Superior temporal gyrus (tissue), 1 donor: Measurements from ENCODE around the gene NOXO1.

ENCODE experiments used
- DNase-seq: peaks from one replicate; pipeline ENCODE4 v3.0.0-alpha.2; 2016; ENCODE audit errors: extremely low spot score

NOXO1 gene, protein sequence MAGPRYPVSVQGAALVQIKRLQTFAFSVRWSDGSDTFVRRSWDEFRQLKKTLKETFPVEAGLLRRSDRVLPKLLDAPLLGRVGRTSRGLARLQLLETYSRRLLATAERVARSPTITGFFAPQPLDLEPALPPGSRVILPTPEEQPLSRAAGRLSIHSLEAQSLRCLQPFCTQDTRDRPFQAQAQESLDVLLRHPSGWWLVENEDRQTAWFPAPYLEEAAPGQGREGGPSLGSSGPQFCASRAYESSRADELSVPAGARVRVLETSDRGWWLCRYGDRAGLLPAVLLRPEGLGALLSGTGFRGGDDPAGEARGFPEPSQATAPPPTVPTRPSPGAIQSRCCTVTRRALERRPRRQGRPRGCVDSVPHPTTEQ

DNA sequence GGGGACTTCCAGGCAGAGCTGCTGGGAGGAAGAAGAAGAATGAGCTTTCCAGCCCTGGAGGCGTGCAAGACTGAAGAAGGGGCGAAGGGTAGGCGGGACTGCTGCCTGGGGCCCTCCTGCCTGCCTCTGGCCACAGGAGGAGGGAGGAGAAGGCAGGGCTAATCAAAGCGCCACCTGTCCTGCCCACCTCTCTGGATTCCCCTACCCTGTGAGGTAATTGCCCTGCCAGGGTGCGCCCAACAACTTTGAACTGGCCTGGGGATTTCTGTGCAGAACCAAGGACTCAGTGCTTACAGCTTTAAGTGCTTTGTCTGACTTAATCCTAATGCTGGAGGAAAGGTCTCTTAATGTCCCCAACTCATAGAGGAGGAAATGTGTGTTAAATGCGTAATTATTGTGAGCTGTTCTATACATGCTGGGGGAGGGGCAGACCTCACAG, at the start of gene NOXO1:
Gene NOXO1, minus strand, starts transcription at position 72 of the 439 bp plus-strand sequence. CDS start 290 bp downstream, outside the sequence.
- no peak for DNase-seq

DNA sequence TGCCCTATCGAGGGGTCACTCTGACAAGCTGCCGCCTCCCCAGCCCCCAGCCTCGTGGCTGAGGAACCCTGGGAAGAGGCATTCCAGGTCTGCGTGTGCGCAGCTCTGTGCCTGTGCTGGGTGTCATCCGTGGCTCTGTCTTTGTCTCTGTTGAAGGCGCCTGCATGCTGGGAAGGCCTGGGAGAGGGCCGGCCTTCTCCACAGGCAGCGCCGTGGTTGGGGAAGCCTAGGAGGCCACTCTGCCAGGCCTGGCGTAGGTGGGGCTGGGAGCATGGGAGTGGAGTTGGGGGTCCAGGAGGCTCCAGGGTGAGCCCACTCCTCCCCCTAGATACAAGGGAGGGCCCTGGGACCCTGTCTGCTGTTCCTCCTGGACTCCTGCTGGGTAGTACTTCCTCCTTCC, 48.8 kb upstream of the NOXO1 start:
- DNase-seq: no peak

- no peak for DNase-seq
These were observed 48.1 kb upstream of the NOXO1 start for GRCh38 chr16:2029350-2029749.

GRCh38 chr16:2028620-2029220, 47.5 kb upstream of the NOXO1 start:
- no peak for DNase-seq

DNA sequence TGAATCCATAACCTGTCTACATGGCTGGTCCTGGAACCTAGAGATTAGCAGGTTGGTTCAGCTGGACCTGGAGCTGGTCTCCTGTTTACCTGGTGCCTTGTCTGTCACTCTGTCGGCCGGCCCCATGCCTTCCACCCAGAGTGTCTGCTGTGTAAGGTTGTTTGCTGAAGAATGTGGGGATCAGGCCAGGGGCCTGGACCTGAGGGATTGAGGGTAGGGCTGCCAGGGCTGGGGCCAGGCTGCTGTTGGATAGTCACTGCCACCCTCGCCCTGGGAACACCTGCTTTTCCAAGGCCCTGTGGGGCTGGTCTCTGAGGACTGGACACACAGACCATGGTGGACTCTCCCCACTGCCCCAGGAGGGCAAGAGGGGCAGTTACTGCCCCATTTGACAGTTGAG, 46.9 kb upstream of the NOXO1 start:
- DNase-seq: no peak

- no peak for DNase-seq
These were observed 46.0 kb upstream of the NOXO1 start for GRCh38 chr16:2027024-2028010.

DNA sequence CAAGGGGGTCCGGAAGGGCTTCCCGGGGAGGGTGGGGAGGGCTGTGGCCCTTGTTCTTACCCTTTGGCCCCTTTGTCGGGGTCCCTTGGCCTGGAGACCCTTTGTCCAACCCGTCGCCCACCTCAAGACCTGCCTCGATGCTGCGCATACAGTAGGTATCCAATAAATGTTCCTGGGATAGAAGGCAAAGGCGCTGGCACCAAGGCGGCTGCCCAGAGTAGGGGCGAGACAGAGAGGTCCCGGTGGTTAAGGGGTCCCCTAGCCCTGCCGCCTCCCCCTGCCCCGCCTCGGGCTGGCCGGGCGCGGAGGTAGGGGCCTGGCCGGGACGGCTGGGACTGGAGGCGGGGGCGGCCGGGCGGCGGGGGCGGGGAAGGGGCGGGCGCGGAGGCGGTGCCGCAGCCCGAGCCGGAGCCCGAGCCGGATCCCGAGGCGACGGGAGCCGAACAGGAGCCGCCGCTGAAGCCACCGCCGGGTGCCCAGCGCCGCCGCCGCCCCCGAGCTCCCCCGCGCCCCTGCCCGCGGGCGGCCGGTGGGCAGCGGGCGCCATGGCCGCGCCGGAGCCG, 45.3 kb upstream of the NOXO1 start, which contains the start of gene NHERF2:
Gene NHERF2, plus strand, starts transcription at position 442 of the 563 bp plus-strand sequence. Its CDS starts 104 bp downstream, at position 546.
- no peak for DNase-seq

DNA sequence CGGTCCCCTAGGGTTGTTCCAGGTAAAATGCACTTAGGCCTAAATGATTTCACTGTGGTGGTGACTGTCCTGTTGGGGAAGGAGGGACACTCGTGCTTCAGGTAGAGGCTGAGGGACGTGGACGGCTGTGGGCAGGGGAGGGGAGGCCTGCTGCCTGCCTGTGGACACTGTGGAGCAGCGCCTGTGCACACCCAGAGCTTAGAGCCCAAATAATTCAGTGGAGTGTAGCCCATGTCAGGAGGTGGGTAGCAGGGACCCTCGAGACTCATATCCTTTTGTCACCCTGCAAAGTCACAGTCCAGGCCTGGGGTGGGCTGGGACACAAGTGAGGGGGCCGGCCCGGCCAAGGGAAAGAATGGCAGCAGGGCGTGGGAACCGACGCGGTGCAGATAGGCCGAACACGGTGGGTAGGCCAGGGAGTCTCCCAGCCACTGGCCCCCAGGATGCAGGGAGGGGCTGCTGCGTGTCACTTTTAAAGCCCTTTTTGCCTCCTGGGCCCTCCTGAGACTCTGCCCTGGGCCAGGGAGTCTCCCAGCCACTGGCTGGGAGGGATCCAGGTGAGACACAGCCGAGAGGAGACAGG, 44.7 kb upstream of the NOXO1 start:
- no peak for DNase-seq

DNA sequence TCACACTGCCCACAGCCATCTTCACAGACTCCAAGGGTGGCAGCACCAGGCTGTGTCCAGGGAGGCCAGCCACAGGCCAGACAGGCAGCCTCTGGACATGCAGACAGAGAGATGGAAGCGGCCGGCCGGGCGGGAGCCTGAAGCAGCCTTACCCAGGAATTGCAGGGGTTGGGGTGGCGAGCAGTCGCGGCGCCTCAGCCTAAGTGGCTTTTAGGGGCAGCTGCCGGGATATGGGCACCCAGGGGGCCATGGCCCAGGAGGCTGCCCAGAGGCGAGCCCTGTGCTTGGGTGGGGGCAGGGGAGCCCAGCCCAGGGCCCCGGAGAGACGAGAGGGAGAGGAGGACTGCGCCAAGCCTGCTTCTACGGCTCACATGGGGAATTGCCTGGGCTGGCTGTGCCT, 44.0 kb upstream of the NOXO1 start:
- no peak for DNase-seq

DNA sequence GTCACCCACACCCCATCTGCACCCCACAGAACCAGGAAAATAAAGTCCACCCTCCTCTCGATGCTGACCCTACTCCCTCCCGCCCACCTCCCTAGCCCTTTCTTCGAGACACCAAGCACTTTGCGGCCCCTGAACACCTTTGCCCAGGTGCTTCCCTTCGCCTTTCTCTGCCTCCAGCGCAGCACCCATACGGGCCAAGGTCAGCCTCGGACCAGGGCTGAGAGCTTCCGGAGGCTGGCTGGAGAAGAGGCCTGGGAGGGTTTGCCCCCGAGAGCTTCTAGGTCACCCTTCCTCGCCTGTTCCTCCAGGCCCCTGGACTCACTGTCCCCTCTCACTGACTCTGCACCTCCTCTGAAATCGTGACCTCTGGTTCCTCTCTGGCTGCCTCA, 42.8 kb upstream of the NOXO1 start:
- no peak for DNase-seq

- DNase-seq: peak; percentile 94
These were observed 42.1 kb upstream of the NOXO1 start for GRCh38 chr16:2023092-2024031.

DNA sequence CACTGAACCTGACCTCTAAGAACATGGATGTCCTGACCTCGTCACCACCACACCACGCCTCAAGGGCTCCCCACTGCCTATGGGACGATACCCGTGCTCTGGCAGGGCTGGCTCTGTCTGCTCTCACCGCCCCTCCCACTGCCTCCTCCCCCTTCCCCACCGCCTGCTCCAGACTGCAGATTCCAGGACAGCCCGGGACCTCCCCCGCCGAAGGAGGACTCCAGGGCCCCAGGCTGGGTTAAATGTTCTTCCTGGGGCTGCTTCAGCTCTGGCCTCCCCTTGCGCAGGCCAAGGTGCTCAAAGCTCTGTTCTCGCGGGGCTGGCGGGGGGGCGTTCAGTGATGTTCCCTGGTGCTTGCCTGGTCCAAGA, 41.4 kb upstream of the NOXO1 start:
- DNase-seq: no peak

DNA sequence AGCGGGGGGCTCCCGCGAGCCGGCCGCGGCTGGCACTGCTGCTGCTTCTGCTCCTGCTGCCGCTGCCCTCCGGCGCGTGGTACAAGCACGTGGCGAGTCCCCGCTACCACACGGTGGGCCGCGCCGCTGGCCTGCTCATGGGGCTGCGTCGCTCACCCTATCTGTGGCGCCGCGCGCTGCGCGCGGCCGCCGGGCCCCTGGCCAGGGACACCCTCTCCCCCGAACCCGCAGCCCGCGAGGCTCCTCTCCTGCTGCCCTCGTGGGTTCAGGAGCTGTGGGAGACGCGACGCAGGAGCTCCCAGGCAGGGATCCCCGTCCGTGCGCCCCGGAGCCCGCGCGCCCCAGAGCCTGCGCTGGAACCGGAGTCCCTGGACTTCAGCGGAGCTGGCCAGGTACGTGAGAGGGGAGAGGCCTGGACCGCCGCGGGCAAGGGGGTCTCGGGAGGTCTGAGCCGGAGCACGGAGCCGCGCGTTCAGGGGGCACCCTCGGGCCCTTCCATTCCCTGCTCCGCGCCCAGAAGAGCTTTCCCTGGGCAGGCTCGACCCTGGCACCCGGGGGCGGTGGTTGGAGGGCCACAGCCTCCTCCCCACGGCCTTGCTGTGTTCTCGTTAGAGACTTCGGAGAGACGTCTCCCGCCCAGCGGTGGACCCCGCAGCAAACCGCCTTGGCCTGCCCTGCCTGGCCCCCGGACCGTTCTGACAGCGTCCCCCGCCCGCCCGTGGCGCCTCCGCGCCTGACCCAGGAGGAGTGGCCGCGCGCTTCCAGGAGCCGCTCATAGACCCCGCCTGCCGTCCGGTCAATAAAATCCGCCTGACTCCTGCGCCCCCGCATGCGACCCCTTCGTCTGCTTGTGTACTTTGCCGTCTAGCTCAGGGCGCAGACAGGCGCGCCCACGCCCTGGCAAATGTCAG, 38.9 kb upstream of the NOXO1 start:
- no peak for DNase-seq

DNA sequence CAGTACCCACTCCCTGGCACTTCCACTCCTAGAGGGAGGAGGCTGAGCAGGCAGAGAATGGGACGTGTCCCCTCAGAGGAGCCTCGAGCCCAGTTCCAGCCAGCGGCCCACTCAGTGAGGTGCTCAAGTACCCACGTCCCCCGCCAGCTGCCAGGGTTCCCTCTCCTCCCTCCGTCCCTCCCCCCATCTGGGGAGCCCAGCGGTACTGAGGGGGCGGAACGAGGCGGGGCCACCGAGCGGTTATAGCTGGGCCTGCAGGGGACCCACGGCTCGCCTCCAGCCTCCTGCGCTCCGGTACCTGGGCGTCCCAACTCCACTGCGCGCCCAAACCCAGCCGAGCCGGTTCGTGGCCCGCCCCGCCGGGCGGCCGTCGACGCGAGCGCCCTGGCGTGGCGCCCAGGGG, 38.2 kb upstream of the NOXO1 start, which contains the start of gene NPW:
Gene NPW, plus strand, starts transcription at position 268 of the 403 bp plus-strand sequence.
- DNase-seq: no peak

DNA sequence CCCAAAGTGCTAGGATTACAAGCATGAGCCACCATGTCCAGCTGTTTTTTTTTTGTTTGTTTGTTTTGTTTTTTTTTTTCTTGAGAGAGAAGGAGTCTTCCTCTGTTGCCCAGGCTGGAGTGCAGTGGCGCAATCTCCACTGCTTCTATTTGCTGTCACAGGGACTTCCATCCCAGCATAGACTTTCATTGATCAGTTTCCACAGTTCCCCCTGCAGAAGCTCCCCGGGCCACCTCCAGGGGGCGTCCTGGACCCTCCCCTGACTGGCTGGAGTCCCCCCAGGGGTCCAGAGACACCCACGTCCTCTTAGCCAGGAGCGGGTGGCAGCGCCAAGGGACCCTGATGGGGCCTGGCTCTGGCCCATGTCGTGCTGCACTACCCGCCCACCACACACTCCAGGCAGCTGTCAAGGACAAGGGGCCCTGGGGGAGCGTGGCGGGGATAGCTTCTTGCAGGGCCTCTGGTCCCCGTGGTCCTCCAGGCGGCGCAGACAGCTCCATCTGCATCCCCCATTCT, 35.2 kb upstream of the NOXO1 start:
- DNase-seq: no peak

- DNase-seq: no peak
These were observed 34.6 kb upstream of the NOXO1 start for GRCh38 chr16:2015947-2016208.

DNA sequence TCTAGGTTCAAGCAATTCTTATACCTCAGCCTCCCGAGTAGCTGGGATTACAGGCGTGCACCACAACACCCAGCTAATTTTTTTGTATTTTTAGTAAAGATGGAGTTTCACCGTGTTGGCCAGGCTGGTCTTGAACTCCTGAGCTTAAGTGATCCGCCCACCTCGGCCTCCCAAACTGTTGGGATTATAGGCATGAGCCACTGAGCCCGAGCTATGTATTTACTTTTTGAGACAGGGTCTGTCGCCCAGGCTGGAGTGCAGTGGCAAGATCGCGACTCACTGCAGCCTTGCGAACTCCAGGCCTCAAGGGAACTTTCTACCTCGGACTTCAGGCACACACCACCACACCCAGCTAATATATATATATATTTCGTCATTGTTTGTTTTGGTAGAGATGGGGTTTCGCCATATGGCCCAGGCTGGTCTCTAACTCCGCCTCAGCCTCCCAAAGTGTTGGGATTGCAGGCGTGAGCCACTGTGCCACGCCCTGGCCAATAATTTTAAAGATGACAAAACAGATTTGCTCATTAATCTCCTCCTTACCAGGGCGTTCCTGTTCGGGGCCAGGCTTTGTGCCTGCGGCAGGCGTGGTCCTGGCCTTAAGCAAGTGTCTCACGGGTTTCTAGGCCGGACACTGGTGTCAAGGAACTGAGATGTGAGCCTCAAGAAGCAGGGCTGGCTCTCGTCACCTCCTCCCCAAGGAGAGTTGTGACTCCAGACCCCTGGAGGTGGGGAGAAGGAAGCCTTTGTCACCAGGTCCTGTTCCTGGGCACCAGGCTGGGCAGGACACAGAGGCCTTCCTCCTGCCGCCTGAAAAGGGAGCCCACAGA, 34.1 kb upstream of the NOXO1 start:
- no peak for DNase-seq

GRCh38 chr16:2013527-2013926, 32.3 kb upstream of the NOXO1 start:
- no peak for DNase-seq
